ENCODE measurements around the gene PALM.

The PALM gene

DNA sequence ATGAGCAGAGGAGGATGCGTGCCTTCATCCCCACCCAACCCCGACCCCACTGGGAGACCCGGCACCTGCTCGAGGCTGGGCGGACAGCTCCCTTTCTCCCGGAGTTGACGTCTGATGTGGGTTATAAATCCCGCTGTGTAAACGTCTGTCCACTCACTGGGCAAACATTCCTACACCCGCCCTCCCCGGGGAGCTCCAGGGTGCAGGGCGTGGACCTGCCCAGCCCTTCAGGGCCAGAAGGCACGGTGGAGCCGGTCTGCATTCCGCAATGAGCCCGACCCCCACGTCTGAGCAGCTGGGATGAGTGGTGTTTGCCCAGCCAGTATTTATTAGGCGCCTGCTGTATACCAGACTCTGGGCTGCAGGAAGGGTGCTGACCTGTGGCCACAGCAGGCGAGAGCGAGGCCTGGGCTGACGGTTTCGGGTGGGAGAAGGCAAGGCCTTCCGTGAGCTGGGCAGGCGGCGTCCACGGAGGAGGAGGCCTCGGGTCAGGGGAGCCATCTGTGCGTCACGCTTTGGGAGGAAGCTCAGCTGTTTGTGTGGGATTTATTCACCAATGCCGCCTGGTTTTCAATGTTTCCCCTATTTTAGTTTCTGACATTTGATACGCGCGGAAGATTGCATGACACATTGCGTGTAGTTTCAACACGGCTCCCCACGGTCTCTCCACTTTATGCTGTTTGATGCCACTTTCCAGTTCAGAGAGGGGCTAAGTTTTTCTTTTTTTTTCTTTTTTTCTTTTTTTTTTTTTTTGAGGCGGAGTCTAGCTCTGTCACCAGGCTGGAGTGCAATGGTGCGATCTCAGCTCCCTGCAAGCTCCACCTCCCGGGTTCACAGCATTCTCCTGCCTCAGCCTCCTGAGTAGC, 44.1 kb downstream of the PALM start:
- no peak for DNase-seq

DNA sequence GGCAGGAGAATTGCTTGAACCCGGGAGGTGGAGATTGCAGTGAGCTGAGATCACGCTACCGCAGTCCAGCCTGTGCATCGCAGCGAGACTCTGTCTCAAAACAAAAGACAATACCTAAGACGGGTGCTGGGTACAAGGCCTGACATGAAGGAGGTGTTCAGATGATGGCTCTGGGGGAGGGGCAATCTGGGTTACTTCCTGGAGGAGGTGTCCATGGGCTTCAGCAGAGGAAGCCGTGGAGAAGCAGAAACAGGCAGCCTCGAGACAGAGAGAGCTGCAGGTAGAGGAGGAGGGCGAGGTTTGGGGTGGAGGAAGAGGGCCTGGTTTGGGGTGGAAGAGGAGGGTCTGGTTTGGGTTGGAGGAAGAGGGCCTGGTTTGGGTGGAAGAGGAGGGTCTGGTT, 45.8 kb downstream of the PALM start:
- DNase-seq, result no peak

DNA sequence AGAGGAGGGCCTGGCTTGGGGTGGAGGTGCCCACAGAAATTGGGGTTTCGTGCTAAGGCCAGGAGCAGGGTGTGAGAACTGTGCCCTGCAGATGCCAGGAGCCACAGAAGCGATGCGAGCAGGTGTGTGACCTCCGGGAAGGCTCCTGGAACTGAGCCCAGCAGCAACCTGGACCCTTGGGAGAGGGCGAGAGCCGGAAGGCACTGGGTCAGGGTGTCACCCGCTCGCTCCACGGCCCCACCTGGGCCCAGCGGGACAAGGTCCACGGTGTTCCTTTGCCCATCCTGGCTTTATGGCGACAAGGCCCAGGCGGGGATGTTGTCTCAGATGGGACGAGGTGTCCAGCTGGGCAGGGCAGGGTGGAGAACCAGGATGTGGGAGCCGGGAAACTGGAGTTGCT, 46.3 kb downstream of the PALM start:
- DNase-seq, result no peak

DNA sequence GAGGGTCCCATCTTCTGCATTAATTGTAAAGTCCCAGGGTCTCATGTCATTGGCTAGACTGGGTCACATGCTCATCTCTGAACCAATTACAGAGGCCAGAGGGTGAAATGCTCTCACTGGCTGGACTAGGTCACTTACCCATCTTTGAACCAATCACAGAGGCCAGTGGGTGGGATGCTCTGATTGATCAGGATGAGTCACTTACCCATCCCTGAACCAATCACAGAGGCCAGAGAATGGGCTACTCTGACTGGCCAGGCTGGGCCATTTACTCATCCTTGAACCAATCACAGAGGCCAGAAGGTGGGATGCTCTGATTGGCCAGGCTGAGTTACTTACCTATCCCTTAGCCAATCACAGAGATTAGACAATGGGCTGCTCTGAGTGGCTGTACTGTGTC, 47.5 kb downstream of the PALM start:
- peak; percentile 20 to 23 for DNase-seq

DNA sequence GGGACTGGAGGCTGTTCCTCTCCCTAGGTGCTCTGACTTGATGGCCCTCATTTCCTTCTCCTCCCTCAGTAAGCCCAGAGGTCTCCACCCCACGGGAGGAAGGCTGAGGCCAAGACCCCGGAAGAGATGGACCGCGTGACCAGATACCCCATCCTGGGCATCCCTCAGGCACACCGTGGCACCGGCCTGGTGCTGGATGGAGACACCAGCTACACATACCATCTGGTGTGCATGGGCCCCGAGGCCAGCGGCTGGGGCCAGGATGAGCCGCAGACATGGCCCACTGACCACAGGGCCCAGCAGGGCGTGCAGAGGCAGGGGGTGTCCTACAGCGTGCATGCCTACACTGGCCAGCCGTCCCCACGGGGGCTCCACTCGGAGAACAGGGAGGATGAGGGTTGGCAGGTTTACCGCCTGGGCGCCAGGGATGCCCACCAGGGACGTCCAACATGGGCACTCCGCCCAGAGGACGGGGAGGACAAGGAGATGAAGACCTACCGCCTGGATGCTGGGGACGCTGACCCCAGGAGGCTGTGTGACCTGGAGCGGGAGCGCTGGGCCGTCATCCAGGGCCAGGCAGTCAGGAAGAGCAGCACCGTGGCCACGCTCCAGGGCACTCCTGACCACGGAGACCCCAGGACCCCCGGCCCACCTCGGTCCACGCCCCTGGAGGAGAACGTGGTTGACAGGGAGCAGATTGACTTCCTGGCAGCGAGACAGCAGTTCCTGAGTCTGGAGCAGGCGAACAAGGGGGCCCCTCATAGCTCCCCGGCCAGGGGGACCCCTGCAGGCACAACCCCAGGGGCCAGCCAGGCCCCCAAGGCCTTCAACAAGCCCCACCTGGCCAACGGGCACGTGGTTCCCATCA, 48.3 kb downstream of the PALM start:
- no peak for DNase-seq

DNA sequence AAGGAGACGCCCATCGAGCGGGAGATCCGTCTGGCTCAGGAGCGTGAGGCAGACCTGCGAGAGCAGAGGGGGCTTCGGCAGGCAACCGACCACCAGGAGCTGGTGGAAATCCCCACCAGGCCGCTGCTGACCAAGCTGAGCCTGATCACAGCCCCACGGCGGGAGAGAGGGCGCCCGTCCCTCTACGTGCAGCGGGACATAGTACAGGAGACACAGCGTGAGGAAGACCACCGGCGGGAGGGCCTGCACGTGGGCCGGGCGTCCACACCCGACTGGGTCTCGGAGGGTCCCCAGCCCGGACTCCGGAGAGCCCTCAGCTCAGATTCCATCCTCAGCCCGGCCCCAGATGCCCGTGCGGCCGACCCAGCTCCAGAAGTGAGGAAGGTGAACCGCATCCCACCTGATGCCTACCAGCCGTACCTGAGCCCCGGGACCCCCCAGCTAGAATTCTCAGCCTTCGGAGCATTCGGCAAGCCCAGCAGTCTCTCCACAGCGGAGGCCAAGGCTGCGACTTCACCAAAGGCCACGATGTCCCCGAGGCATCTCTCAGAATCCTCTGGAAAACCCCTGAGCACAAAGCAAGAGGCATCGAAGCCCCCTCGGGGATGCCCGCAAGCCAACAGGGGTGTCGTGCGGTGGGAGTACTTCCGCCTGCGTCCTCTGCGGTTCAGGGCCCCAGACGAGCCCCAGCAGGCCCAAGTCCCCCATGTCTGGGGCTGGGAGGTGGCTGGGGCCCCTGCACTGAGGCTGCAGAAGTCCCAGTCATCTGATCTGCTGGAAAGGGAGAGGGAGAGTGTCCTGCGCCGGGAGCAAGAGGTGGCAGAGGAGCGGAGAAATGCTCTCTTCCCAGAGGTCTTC, 49.3 kb downstream of the PALM start:
- no peak for DNase-seq

DNA sequence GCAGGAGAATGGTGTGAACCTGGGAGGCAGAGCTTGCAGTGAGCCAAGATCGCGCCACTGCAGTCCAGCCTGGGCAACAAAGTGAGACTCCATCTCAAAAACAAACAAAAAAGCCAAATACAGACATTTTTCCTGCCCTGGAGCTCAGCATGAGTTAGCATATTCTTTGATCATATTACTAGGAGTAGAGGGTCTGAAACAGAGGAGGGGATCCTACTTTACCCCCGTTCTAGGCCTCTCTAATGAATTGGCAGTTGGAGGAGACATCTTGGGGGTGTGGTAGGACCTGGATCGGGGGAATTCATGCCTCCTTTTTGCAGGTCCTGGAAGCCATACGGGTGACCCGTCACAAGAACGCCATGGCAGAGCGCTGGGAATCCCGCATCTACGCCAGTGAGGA, 54.4 kb downstream of the PALM start:
- DNase-seq, result no peak

DNA sequence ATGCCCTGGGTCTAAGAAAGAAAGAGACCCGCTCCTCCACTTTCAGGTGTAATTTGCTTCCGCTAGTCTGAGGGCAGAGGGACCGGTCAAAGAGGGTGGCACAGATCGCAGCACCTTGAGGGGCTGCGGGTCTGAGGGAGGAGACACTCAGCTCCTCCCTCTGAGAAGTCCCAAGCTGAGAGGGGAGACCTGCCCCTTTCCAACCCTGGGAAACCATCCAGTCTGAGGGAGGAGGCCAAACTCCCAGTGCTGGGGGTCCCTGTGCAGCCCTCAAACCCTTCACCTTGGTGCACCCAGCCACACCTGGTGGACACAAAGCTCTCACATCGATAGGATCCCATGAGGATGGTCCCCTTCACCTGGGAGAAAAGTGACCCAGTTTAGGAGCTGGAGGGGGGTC, 55.1 kb downstream of the PALM start:
- no peak for DNase-seq

DNA sequence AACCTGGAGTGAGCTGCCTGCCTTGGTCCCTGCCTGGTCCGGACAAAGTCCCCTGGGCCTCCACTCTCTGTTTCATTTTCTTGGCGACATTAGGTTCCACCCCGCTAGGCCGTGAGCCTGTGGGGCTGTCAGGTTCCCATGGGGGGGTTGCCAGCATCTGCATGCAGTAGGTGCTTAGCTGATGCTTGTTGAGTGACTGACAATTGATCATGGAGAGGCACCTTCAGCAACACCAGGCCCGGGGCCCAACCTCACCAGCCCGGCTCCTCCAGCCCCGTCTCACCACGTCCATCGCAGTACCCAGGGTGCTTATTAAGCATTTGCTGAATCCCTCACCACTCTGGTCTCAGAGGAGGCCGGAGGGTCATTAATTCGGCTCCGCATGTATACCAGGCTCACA, 55.6 kb downstream of the PALM start:
- no peak for DNase-seq

DNA sequence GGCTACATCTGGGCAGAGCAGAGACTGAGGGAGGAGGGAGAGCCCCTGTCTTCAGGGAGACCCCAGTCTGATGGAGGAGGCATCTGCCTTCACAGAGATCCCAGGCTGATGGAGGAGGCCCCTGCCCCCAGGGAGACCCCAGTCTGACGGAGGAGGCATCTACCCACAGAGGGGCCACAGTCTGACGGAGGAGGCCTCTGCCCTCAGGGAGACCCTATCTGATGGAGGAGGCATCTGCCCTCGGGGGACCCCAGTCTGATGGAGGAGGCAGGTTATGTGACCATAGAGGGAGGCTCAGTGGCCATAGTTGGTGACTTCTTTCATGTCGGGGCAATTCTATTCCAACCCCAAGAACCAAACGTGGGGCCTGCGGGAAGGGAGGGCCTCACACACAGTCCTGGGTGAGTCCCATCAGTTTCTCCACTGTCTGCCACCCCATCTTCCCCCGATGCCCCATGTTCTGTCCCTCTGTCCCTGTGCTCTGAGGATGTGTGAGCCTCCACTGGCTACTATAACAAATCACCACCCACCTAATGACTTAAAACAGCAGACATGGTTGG, 56.5 kb downstream of the PALM start:
- DNase-seq, result no peak

DNA sequence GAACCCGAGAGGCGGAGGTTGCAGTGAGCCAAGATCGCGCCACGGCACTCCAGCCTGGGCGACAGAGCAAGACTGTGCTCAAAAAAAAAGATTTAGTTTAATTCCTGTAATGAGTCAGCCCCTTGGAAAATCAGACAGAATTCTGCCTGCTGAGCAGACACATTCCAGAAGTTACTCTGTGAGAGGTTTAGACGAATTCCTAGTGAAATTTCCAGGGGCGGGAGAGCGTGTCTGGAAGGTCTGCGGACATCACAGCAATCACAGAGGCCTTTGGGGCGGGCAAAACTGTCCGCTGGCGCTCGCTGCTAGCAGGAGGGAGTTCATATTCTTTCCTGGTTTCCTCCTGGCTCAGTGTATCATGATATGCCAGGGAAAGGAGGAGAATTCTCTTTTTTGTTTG, 59.7 kb downstream of the PALM start:
- DNase-seq, result no peak

DNA sequence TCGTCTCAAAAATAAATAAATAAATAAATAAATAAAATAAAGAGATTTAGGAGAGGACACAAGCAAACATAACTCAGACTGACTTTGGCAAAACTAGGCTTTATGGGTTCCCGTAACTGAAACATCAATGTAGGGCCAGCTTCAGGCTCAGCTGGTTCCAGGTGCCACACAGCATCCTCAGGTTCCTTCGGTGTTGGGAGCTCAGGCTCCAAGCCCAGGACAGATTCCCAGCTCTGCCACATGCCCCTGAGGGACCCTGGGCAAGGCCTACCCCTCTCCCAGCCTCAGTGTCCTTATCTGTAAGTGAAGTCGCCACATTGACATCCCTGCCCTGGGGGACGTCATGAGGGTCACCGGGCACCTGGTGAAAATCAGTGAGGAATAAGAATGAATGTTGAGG, 60.9 kb downstream of the PALM start:
- no peak for DNase-seq

DNA sequence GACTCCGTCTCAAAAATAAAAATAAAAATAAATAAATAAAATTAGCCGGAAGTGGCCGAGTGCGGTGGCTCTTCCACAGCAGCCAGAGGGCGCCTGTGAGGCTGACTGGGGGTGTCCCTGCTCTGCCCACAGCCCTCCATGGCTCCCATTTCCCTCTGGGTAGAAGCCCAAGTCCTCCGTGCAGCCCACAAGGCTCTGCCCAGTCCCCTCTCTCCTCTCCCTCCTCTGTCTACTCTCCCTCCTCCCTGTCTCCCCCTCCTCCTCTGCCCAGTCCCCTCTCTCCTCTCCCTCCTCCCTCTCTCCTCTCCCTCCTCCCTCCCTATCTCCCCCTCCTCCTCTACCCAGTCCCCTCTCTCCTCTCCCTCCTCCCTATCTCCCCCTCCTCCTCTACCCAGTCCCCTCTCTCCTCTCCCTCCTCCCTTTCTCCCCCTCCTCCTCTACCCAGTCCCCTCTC, 62.6 kb downstream of the PALM start:
- DNase-seq, result peak; percentile 13 to 24

DNA sequence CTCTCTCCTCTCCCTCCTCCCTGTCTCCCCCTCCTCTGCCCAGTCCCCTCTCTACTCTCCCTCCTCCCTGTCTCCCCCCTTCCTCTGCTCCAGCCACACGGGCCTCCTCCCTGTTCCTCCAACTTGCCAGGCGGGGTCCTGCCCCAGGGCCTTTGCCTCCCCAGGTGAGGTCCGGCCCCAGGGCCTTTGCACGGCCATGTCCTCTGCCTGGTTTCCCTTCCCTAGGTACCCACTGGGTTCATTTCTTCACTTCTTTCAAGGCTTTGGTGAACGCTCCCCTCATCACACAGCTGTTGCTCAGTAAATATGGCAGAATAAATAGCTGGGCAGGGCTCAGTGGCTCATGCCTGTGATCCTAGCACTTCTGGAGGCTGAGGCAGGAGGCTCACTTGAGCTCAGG, 63.3 kb downstream of the PALM start:
- no peak for DNase-seq

DNA sequence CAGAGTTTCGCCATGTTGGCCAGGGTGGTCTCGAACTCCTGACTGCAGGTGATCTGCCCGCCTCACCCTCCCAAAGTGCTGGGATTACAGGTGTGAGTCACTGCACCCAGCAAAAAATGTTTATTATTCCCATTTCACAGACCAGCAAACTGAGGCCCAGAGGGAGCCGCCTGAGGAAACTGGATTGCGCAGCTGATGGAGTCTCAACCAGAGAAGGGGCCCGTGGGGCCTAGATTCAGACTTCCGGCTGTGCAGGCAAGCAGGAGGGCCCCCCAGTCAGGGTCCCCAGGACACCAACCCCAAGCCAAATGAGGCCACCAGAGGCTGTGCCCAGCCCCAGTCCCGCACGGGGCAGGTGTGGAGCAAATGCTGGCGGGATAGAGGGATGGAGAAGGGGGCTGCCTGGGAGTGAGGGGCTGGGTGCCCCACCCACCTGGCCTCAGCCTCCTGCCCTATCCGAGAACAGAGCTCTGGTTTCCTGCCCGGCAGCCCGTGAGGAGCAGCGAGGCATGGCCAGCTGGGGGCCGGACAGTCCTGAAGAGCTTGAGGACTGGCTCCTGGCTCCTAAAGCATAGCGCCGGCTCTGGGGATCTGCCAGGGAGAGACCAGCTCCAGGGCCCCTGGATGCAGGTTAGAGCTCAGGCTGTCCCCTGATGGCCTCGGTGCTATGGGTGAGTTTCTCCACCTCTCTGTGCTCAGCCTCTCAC, 64.1 kb downstream of the PALM start:
- no peak for DNase-seq

DNA sequence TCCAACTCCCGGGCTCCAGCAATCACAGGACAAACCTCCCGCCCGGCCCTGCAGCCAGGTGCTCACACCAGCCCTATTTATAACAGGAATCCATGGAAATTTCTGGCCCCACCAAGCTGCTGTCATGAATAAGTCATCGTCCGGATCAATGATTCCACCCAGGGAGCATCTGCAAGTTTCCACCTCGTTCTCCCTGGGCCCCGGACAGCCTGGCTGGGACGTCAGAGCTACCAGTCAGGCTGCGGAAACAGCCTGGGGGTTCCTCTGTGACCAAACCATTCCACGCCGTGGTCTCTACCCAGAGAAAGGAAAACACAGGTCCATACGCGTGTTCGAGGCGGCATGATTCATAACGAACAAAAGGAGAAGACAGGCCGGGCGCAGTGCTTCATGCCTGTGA, 67.8 kb downstream of the PALM start:
- no peak for DNase-seq

DNA sequence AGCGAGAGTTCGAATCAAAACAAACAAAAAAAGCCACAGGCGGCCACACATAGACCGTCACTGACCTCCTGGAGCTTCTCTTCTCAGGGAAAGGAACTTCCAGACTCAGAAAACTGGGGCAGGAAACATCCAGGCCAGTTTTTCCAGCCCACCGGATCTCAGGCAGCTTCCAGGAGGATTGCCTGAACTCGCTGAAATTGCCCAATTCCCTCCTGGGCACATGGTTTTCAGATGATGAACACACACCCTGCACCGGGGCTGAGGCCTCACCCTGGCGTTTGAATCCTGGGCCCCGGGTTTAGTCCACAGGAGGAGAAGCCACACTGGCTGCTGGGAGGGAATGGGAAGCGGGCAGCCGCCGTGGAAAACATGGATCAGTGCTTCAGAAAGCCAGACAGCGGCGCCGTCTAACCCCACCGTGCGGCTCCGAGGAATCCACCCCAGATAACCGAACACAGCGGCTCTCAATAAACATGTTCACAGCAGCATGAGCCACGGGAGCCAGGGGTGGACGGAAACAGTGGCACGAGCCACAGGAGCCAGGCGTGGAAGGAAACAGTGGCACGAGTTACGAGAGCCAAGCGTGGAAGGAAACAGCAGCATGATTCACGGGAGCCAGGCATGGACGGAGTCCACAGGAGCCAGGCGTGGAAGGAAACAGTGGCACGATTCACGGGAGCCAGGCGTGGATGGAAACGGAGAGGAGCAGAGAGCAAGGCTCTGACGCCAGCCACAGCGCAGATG, 70.3 kb downstream of the PALM start:
- DNase-seq, result no peak

DNA sequence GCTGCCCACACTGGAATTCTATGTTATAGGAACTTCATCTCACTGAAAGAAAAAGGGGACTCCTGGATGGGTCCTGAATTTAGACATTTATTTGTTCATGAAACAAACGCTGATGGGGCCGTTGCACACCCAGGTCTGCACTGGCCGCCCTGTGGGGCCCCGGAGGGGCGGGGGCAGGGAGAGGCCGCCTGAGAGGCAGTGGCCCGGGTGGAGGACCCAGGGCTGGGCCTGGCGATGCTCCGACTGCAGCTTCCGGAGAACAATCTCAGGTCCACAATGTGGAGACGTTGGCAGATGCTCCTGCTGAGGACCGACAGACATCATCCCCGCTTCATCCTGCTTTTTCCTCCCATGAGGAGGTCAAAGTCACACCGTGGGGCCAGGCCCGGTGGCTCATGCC, 72.2 kb downstream of the PALM start:
- no peak for DNase-seq

DNA sequence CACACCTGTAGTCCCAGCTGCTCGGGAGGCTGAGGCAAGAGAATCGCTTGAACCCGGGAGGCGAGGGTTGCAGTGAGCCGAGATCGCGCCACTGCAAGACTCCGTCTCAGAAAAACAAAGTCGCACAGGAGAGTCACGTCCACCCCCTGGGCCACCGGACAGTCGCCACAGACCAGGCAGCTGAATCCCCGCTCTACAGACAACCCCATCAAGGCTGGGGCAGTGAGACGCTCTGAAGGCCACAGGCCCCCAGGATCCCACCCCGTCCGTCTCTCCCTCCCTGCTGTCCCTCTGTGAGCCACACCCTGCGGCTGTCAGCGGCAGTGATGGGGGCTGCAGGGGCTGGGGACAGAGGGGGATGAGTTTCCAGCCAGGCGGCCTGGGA, 73.1 kb downstream of the PALM start:
- DNase-seq, result no peak

DNA sequence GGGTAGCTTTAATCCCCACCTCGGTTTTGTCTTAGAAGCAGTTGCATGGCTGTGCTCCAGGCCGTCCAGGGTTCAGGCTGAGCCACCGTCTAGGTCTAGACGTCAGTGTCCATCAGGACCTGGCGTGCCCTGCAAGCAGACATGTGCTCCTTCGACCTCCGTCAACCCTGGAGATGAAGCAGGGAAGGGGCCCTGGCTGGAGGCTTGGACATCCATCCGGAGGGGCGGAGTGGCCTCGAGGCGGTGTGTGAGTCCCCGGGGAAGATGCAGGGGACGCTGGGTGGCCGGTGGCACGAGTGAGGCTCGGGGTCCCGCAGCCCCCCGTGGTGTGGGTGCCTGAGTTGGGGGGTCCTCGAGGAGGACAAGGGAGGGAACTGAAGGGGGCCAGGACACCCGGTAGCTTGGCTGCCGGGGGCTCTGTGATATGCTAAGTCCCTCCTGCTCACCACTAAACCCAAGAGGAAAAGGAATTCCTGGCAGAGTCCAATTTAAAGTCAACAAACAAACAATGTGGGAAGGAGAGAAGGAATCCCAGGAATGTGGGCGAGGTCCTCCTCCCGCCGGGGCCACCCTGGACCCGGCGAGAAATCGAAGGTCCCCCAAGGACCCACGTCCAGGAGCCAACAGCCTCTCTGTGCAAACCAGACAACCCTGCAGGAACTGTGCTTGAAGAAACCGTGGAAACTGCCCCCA, 73.6 kb downstream of the PALM start:
- DNase-seq, result no peak

Measured in stimulated activated CD4-positive, alpha-beta T cell treated with anti-CD3 and anti-CD28 coated beads, Interleukin-2, amount 100 ng/mL, for 48 hours (primary cell).